ENCODE data around the gene B3GNT9. TPM values are rescaled to one million over a fixed set of nuclear protein-coding genes. Genes with fewer than 3 reads are reported as not detected.
A peak's percentile ranks its signal among the peaks of the same experiment; 100 is the strongest.

Gene B3GNT9
- total RNA-seq, 3 donors from 2014 or later, result 7.8 to 13.3 (median 11.1) TPM

- intact Hi-C loops (cut with DNase I; ENCODE audit: low total_unique reads), result no loop called here
- Histone ChIP-seq H3K4me3 (peak overlapping the region; percentile 66 to 94 (median 69)), H3K27ac (peak overlapping the region; percentile 77 to 81), H3K36me3 (no peaks in the 10 kb centered on the region), H3K9me3 (no peaks in the 10 kb centered on the region), H3K27me3 (no peaks in the 10 kb centered on the region), H3K4me1 (peaks cover 0 to 9% of the 10 kb centered on the region in 2 donors)
- no peak for DNase-seq (ENCODE audit: low spot score in 2 of 2)
- TF ChIP-seq, protein P1, sequence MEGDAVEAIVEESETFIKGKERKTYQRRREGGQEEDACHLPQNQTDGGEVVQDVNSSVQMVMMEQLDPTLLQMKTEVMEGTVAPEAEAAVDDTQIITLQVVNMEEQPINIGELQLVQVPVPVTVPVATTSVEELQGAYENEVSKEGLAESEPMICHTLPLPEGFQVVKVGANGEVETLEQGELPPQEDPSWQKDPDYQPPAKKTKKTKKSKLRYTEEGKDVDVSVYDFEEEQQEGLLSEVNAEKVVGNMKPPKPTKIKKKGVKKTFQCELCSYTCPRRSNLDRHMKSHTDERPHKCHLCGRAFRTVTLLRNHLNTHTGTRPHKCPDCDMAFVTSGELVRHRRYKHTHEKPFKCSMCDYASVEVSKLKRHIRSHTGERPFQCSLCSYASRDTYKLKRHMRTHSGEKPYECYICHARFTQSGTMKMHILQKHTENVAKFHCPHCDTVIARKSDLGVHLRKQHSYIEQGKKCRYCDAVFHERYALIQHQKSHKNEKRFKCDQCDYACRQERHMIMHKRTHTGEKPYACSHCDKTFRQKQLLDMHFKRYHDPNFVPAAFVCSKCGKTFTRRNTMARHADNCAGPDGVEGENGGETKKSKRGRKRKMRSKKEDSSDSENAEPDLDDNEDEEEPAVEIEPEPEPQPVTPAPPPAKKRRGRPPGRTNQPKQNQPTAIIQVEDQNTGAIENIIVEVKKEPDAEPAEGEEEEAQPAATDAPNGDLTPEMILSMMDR (IDR thresholded peaks at IDR 0.05), result no peak
- peak in 1 of 3 donors; percentile 7 for TF ChIP-seq POLR2AphosphoS5 (IDR thresholded peaks at IDR 0.05)
Observed at GRCh38 chr16:67150047-67150832, 558 bp downstream of the B3GNT9 start.

GRCh38 chr16:67149276-67150046, 1.3 kb downstream of the B3GNT9 start:
- Histone ChIP-seq H3K27ac (peak overlapping the region in 1 of 2 donors; percentile 81), H3K27me3 (no peaks in the 10 kb centered on the region), H3K4me3 (peak overlapping the region in 1 of 3 donors; percentile 94), H3K36me3 (peaks cover 3% of the 10 kb centered on the region), H3K4me1 (peaks cover 0 to 5% of the 10 kb centered on the region in 2 donors), H3K9me3 (no peaks in the 10 kb centered on the region)
- intact Hi-C loops (cut with DNase I; ENCODE audit: low total_unique reads), result loop anchor here (10.0 kb wide), 2 partner anchors 155 to 185 kb away; partner anchors contain the start of gene CES3
- no peak for TF ChIP-seq POLR2AphosphoS5 (IDR thresholded peaks at IDR 0.05)
- TF ChIP-seq POLR2A (IDR thresholded peaks at IDR 0.05), result no peak
- TF ChIP-seq, protein P1 (IDR thresholded peaks at IDR 0.05), result no peak
- no peak for DNase-seq (ENCODE audit: low spot score in 2 of 2)

- peaks cover 0 to 5% of the 10 kb centered on the region in 2 donors for H3K4me1 ChIP-seq
- H3K27me3 ChIP-seq, result no peaks in the 10 kb centered on the region
- H3K36me3 ChIP-seq, result peaks cover 4% of the 10 kb centered on the region
- intact Hi-C loops (cut with DNase I; ENCODE audit: low total_unique reads), result loop anchor here (10.0 kb wide), 2 partner anchors 154 to 184 kb away; partner anchors contain the start of gene CES3
- no peak overlapping the region for H3K4me3 ChIP-seq
- no peak overlapping the region for H3K27ac ChIP-seq
- no peaks in the 10 kb centered on the region for H3K9me3 ChIP-seq
- no peak for DNase-seq (ENCODE audit: low spot score in 2 of 2)
- TF ChIP-seq, protein P1 (IDR thresholded peaks at IDR 0.05), result no peak
- no peak for TF ChIP-seq POLR2A (IDR thresholded peaks at IDR 0.05)
- no peak for TF ChIP-seq POLR2AphosphoS5 (IDR thresholded peaks at IDR 0.05)
Observed at GRCh38 chr16:67148656-67149275, 2.0 kb downstream of the B3GNT9 start.

DNA sequence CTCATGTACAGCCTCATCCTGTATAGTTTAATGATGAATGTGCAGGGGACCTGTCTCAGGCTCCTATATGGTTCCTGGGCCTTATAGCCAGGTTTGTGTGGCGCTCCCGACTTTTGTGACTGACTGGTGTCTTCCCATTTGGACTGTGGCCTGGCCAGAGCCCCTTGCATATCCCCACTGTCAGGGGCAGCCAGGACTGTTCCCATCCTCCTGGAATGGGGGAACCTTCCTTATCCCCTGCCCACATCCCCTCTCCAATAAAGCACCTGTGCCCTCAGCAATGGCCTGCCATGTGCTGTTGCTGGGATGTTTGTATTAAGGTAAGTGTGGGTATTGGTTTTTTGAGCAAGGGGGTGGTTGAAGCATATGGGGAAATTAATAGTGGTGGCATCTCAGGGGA, 2.6 kb downstream of the B3GNT9 start:
- Histone ChIP-seq H3K27me3 (no peaks in the 10 kb centered on the region), H3K9me3 (no peaks in the 10 kb centered on the region), H3K4me1 (peaks cover 0 to 5% of the 10 kb centered on the region in 2 donors), H3K27ac (no peak overlapping the region), H3K36me3 (peaks cover 4% of the 10 kb centered on the region), H3K4me3 (no peak overlapping the region)
- intact Hi-C loops (cut with DNase I; ENCODE audit: low total_unique reads), result loop anchor here (10.0 kb wide), 2 partner anchors 153 to 183 kb away; partner anchors contain the start of gene CES3
- TF ChIP-seq POLR2A (IDR thresholded peaks at IDR 0.05) (no peak), POLR2AphosphoS5 (IDR thresholded peaks at IDR 0.05) (no peak)
- TF ChIP-seq, protein P1 (IDR thresholded peaks at IDR 0.05), result no peak
- DNase-seq (ENCODE audit: low spot score in 2 of 2), result peak in 1 of 2 donors; percentile 9

Measured in breast epithelium (tissue), 4 donors.